ENCODE measurements around the gene CHRNA5.
A peak's percentile ranks its signal among the peaks of the same experiment; 100 is the strongest.
"Not testable (repeated sequence)": the region's sequence is repeated elsewhere in the genome, so short reads cannot be mapped to it uniquely, and the experiment has no call there.

CHRNA5 gene

GRCh38 chr15:78565097-78565950, at the start of gene CHRNA5:
CHRNA5 (plus strand) TSS chr15:78565520; CDS start chr15:78565720, 200 bp downstream.
- H3F3A ChIP-seq (ENCODE audit: insufficient read depth): no peaks in the 10 kb centered on the region
- TF ChIP-seq CTCF (IDR thresholded peaks at IDR 0.05; ENCODE audit: insufficient read depth, low read length, poor library complexity, severe bottlenecking): no peak
- TF ChIP-seq EZH2phosphoT487 (conservative IDR thresholded peaks at IDR 0.05; ENCODE audit: low read length): no peak
- peak within 1 kb of the TSS; percentile 61 for H3K4me3 ChIP-seq (ENCODE audit: insufficient read depth, low read length, poor library complexity, severe bottlenecking)
- no peak within 1 kb of the TSS for H3K27ac ChIP-seq (ENCODE audit: low read depth, low read length)
- H3K79me2 ChIP-seq (ENCODE audit: insufficient read depth, low read length): no peaks in the 10 kb centered on the region
- no peaks in the 10 kb centered on the region for H3K9me2 ChIP-seq (replicated peaks; ENCODE audit: insufficient read depth, low read length)
- no peaks in the 10 kb centered on the region for H3K27me3 ChIP-seq (ENCODE audit: low read length)
- H2AFZ ChIP-seq (ENCODE audit: low read depth, low read length, severe bottlenecking): peak within 1 kb of the TSS; percentile 98
- peak within 1 kb of the TSS; percentile 62 for H3K9ac ChIP-seq (ENCODE audit: low read length)
- no peaks in the 10 kb centered on the region for H3K9me3 ChIP-seq (ENCODE audit: insufficient read depth, low read length)
- H4K20me1 ChIP-seq (ENCODE audit: low read depth, low read length): no peaks in the 10 kb centered on the region
- H3K4me2 ChIP-seq (ENCODE audit: low read depth, low read length, poor library complexity, severe bottlenecking): peak within 1 kb of the TSS; percentile 67
- H3K36me3 ChIP-seq (ENCODE audit: low read length): no peaks in the 10 kb centered on the region

DNA sequence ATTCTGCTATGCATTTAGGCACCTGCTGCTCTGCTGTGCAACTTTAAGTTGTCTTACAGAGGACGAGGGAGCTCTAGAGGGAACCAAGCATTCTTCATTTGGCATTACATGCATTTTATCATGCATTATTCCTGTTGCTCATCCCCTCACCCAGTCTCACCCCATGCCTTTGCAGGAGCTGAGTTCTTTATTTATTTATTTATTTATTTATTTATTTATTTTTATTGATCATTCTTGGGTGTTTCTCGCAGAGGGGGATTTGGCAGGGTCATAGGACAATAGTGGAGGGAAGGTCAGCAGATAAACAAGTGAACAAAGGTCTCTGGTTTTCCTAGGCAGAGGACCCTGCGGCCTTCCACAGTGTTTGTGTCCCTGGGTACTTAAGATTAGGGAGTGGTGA, 45.3 kb upstream of the CHRNA5 start:
- not testable (repeated sequence) for H3K9me2 ChIP-seq (replicated peaks; ENCODE audit: insufficient read depth, low read length); H3K4me2 ChIP-seq (ENCODE audit: low read depth, low read length, poor library complexity, severe bottlenecking)

DNA sequence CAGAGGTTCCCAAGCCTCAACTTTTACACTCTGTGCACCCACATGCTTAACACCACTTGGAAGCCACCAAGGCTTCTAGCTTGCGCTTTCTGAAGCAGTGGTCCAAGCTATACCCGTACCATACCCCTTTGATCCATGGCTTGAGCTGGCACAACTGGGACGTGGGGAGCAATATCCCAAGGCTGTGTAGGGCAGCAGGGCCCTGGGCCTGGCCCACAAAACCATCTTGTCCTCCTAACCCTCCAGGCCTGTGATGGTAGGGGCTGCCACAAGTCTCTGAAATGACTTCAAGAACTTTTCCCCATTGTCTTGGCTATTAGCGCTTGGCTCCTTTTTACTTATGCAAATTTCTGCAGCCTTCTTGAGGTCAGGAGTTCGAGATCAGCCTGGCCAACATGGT, 41.1 kb upstream of the CHRNA5 start:
- no peak overlapping the region for H3K4me3 ChIP-seq (ENCODE audit: insufficient read depth, low read length, poor library complexity, severe bottlenecking)
- H3K27ac ChIP-seq (ENCODE audit: low read depth, low read length): no peak overlapping the region
- no peaks in the 10 kb centered on the region for H3K79me2 ChIP-seq (ENCODE audit: insufficient read depth, low read length)
- no peak overlapping the region for H2AFZ ChIP-seq (ENCODE audit: low read depth, low read length, severe bottlenecking)
- no peak overlapping the region for H3K4me2 ChIP-seq (ENCODE audit: low read depth, low read length, poor library complexity, severe bottlenecking)
- H3K27me3 ChIP-seq (ENCODE audit: low read length): no peaks in the 10 kb centered on the region
- no peak overlapping the region for H3K9ac ChIP-seq (ENCODE audit: low read length)
- no peak for TF ChIP-seq EZH2phosphoT487 (conservative IDR thresholded peaks at IDR 0.05; ENCODE audit: low read length)
- TF ChIP-seq CTCF (IDR thresholded peaks at IDR 0.05; ENCODE audit: insufficient read depth, low read length, poor library complexity, severe bottlenecking): no peak
- H3K9me3 ChIP-seq (ENCODE audit: insufficient read depth, low read length): peaks cover 3% of the 10 kb centered on the region; the same call in 1 of the 2 replicates
- no peaks in the 10 kb centered on the region for H3K9me2 ChIP-seq (replicated peaks; ENCODE audit: insufficient read depth, low read length)
- no peaks in the 10 kb centered on the region for H4K20me1 ChIP-seq (ENCODE audit: low read depth, low read length)
- no peaks in the 10 kb centered on the region for H3K36me3 ChIP-seq (ENCODE audit: low read length)
- no peaks in the 10 kb centered on the region for H3F3A ChIP-seq (ENCODE audit: insufficient read depth)

More for the DNA sequence above, 45.3 kb upstream of the CHRNA5 start:
- not testable (repeated sequence) for H3K36me3 ChIP-seq (ENCODE audit: low read length); H3K27ac ChIP-seq (ENCODE audit: low read depth, low read length); H3K79me2 ChIP-seq (ENCODE audit: insufficient read depth, low read length); H3K4me3 ChIP-seq (ENCODE audit: insufficient read depth, low read length, poor library complexity, severe bottlenecking); H3K9ac ChIP-seq (ENCODE audit: low read length); H2AFZ ChIP-seq (ENCODE audit: low read depth, low read length, severe bottlenecking); H3F3A ChIP-seq (ENCODE audit: insufficient read depth); H4K20me1 ChIP-seq (ENCODE audit: low read depth, low read length); H3K9me3 ChIP-seq (ENCODE audit: insufficient read depth, low read length); H3K27me3 ChIP-seq (ENCODE audit: low read length)

DNA sequence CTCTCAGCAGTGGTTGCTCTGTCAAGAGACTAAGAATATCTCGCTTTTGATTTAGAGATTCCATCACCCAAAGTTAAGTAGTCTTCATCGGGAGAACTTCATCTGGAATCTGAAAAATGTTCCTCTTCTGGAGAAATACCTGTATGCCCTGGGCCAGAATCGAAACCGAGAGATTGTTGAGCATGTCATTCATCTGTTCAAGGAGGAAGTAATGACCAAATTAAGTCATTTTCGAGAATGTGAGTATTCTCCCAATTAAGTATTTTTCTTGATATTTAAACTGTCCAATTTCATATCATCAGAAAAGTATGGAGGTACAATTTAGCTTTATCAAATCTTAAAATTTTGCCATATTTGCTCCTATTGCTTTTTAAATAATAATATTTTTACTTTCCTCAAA, 38.0 kb upstream of the CHRNA5 start:
- Histone ChIP-seq H3K9me2 (replicated peaks; ENCODE audit: insufficient read depth, low read length) (no peaks in the 10 kb centered on the region), H3K9ac (ENCODE audit: low read length) (no peak overlapping the region), H3K4me3 (ENCODE audit: insufficient read depth, low read length, poor library complexity, severe bottlenecking) (no peak overlapping the region), H3F3A (ENCODE audit: insufficient read depth) (no peaks in the 10 kb centered on the region), H3K27ac (ENCODE audit: low read depth, low read length) (no peak overlapping the region), H2AFZ (ENCODE audit: low read depth, low read length, severe bottlenecking) (no peak overlapping the region), H3K79me2 (ENCODE audit: insufficient read depth, low read length) (no peaks in the 10 kb centered on the region), H3K27me3 (ENCODE audit: low read length) (no peaks in the 10 kb centered on the region), H3K9me3 (ENCODE audit: insufficient read depth, low read length) (peaks cover 3% of the 10 kb centered on the region; the same call in 1 of the 2 replicates), H3K4me2 (ENCODE audit: low read depth, low read length, poor library complexity, severe bottlenecking) (peak overlapping the region; percentile 18), H3K36me3 (ENCODE audit: low read length) (no peaks in the 10 kb centered on the region), H4K20me1 (ENCODE audit: low read depth, low read length) (no peaks in the 10 kb centered on the region)
- TF ChIP-seq CTCF (IDR thresholded peaks at IDR 0.05; ENCODE audit: insufficient read depth, low read length, poor library complexity, severe bottlenecking) (no peak), EZH2phosphoT487 (conservative IDR thresholded peaks at IDR 0.05; ENCODE audit: low read length) (no peak)
